Karpas-422 (cell line): Measurements from ENCODE around the gene MYL10. TPM values are rescaled to one million over a fixed set of nuclear protein-coding genes. Genes with fewer than 3 reads are reported as not detected.
"Not testable (repeated sequence)": the region's sequence is repeated elsewhere in the genome, so short reads cannot be mapped to it uniquely, and the experiment has no call there.

Source experiments
- DNase-seq: peaks from one replicate; pipeline ENCODE4 v3.0.0-alpha.2; 2015
- H2AFZ ChIP-seq: fragments of 200-600 bp; sonication (generic); 2 replicates; pipeline ENCODE4 v1.6.1; 2014; ENCODE audit warnings: antibody characterized with exemption, low read length, mixed read lengths
- H3K27ac ChIP-seq: fragments of 200-600 bp; sonication (generic); 2 replicates; pipeline ENCODE4 v1.5.1; 2014; ENCODE audit warnings: mild to moderate bottlenecking, low read length, moderate library complexity
- H3K27me3 ChIP-seq: fragments of 200-600 bp; sonication (generic); 2 replicates; pipeline ENCODE4 v1.6.1; 2014; ENCODE audit warnings: low read length, mixed read lengths
- H3K36me3 ChIP-seq: fragments of 200-600 bp; sonication (generic); 2 replicates; pipeline ENCODE4 v1.6.1; 2014; ENCODE audit warnings: low read length, mixed read lengths; ENCODE audit not compliant: insufficient read depth
- H3K4me1 ChIP-seq: fragments of 200-600 bp; sonication (generic); 2 replicates; pipeline ENCODE4 v1.6.1; 2014; ENCODE audit warnings: mild to moderate bottlenecking, low read length, mixed read lengths
- H3K4me2 ChIP-seq: fragments of 200-600 bp; sonication (generic); 2 replicates; pipeline ENCODE4 v1.6.1; 2014; ENCODE audit warnings: low read length, low read depth, mild to moderate bottlenecking; ENCODE audit not compliant: poor library complexity, severe bottlenecking
- H3K4me3 ChIP-seq: fragments of 200-600 bp; sonication (generic); 2 replicates; pipeline ENCODE4 v1.5.1; 2014; ENCODE audit warnings: mild to moderate bottlenecking, antibody characterized with exemption, low read length, mixed read lengths
- H3K79me2 ChIP-seq: fragments of 200-600 bp; sonication (generic); 2 replicates; pipeline ENCODE4 v1.6.1; 2014; ENCODE audit warnings: mild to moderate bottlenecking, low read length, mixed read lengths
- H3K9ac ChIP-seq: fragments of 200-600 bp; sonication (generic); 2 replicates; pipeline ENCODE4 v1.6.0; 2014; ENCODE audit warnings: low read length
- H3K9me2 ChIP-seq: fragments of 200-600 bp; sonication (generic), shearing (Covaris generic); replicated peaks from 2 replicates; pipeline ENCODE4 v1.6.0; 2014; ENCODE audit warnings: mild to moderate bottlenecking, low read length, moderate library complexity; ENCODE audit not compliant: insufficient read depth
- H3K9me3 ChIP-seq: fragments of 300-700, 200-600 bp; sonication (generic); 2 replicates; pipeline ENCODE4 v1.6.1; 2014; ENCODE audit warnings: low read length, mixed read lengths
- H4K20me1 ChIP-seq: fragments of 200-600 bp; sonication (generic); 2 replicates; pipeline ENCODE4 v1.6.1; 2014; ENCODE audit warnings: mild to moderate bottlenecking, antibody characterized with exemption, low read length, low read depth; ENCODE audit not compliant: insufficient read depth
- total RNA-seq: library from RNA; depleted of rRNA; stranded (reverse); fragments of >200 nt; shearing (Covaris generic); gene quantifications from 2 replicates; pipeline ENCODE4 v1.2.3, GENCODE V29; 2014; ENCODE audit warnings: low replicate concordance

MYL10 gene
- total RNA-seq, 1 experiment from 2014 or later, result not detected

DNA sequence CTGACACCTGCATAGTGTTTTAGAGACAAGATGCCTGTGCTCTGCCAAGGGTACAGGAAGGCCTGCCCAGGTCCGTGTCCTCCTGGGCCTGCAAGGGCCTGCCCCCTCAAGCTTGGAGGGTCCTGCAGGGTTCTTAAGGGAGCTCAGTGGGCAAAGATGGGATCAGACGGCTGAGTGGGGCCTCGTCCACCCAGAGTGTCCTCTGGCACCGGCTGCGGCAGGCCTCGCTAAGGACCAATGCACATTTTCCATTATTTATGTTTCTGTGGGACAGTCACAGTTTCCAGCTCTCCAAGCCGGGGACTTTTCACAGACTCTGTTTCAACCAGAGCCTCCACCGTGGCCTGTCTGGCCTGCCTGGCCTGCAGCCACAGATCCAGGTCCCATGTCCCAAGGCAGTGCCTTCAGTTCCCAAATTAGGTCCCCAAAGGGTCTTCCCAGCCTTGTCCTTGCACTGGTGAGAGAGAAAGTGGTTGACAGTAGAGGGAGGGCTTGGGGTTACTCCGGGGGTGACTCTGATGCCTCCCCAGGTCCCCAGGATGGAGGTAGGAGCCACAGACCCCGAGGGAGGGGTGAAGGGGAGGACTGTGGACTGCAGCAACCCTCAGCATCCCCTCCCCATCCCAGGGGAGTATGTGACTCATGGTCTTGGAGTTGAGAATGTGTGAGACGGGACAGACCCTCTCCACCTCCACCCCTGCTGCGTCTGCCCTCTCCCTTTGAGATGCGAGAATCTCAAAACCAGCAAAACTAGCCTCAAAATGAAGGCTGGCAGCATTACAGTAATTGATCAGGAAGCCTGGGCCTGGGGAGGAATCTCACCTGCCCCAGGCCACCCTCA, 14.8 kb downstream of the MYL10 start:
- H3K4me2 ChIP-seq, result no peak overlapping the region

DNA sequence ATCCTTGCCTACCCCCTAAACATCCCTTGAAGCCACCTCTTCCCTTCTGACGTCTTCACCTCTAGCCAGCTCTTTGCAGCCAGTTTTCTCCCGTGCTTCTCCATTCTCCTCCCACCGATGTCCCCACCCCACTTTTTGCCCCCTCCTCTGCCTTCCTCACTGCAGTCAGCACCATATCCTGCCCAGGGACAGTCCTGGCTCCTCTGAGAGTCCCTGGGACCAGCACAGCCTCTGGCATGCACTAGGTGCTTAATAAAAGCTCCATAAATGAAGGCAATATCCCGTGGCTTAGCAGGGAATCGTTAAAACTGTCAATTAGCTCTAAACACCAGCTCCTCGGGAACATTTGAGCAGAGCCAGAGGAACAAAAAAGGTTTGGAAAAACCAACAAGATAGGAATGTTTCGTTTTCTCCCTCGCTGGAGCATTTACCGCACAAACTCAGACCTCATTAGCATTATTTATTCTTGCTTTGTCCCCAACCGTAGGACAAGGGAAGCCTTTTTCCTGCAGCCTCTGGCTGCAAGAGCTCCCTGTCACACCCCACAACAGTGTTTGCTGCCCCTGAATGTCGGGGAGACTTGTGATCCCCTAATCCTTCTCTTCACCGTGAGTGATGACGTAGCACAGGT, 16.1 kb downstream of the MYL10 start:
- Histone ChIP-seq H3K4me3 (no peak overlapping the region), H3K9me2 (no peaks in the 10 kb centered on the region), H3K27ac (no peak overlapping the region), H3K36me3 (no peaks in the 10 kb centered on the region), H3K9ac (no peak overlapping the region), H3K4me2 (no peak overlapping the region), H2AFZ (no peak overlapping the region), H3K79me2 (no peaks in the 10 kb centered on the region), H3K9me3 (no peaks in the 10 kb centered on the region), H4K20me1 (no peaks in the 10 kb centered on the region), H3K27me3 (no peaks in the 10 kb centered on the region), H3K4me1 (no peaks in the 10 kb centered on the region; the same call in 1 of the 2 replicates)
- no peak for DNase-seq

More for the DNA sequence above, 14.8 kb downstream of the MYL10 start:
- no peak overlapping the region for H3K27ac ChIP-seq
- no peaks in the 10 kb centered on the region for H3K27me3 ChIP-seq
- no peaks in the 10 kb centered on the region for H3K36me3 ChIP-seq
- DNase-seq, result no peak
- H3K9me3 ChIP-seq, result no peaks in the 10 kb centered on the region
- H2AFZ ChIP-seq, result no peak overlapping the region
- no peaks in the 10 kb centered on the region for H3K79me2 ChIP-seq
- no peaks in the 10 kb centered on the region; the same call in 1 of the 2 replicates for H3K4me1 ChIP-seq
- H4K20me1 ChIP-seq, result no peaks in the 10 kb centered on the region
- H3K9me2 ChIP-seq, result no peaks in the 10 kb centered on the region
- H3K9ac ChIP-seq, result no peak overlapping the region
- no peak overlapping the region for H3K4me3 ChIP-seq

DNA sequence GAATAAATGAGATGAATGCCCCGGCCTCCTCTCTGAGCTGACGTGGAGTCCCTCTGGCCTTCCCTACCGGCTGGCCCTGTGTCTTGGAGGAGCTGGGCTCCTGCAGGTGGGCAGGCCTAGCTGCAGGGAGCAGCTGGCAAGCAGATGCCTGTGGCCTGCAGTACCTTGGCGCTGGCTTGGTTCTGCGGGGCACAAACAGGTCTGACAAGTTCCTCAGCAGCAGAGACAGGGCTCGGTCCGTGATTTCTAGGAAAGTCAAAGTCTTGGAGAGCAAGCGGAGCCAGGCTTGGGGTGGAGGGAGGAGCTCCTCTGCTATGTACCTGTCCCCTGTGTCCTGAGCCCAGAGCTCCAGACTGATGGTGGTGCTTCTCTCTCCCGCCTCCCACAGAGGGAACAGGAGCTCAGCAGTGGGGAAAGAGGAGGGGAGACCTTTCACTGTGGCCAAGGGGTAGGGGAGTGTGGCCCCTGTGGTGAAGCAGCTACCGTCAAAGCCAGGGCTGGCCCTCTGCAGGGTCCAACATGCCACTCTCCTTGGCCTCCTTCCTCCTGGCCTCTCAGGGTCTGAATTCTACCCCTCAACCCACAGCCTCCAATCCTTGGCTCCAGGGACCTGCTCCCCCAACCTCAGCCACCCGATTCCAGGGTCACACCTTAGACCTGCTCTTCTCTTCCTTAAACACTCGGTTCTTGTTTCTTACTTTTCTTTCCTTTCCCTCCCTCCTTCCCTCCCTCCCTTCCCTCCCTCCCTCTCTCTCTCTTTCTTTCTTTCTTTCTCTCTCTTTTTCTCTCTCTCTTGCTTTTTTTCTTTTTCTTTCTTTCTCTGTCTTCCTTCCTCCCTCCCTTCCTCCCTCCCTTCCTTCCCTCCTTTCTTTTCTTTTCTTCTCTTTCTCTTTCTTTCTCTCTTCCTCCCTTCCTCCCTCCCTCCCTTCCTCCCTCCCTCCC, 20.1 kb downstream of the MYL10 start:
- Histone ChIP-seq H3K36me3 (no peaks in the 10 kb centered on the region), H3K27me3 (no peaks in the 10 kb centered on the region), H3K4me2 (no peak overlapping the region), H3K79me2 (no peaks in the 10 kb centered on the region), H3K9me3 (no peaks in the 10 kb centered on the region), H3K9me2 (no peaks in the 10 kb centered on the region), H3K4me1 (no peaks in the 10 kb centered on the region; the same call in 1 of the 2 replicates), H4K20me1 (no peaks in the 10 kb centered on the region), H3K4me3 (no peak overlapping the region), H2AFZ (no peak overlapping the region), H3K27ac (no peak overlapping the region), H3K9ac (no peak overlapping the region)
- DNase-seq, result no peak

DNA sequence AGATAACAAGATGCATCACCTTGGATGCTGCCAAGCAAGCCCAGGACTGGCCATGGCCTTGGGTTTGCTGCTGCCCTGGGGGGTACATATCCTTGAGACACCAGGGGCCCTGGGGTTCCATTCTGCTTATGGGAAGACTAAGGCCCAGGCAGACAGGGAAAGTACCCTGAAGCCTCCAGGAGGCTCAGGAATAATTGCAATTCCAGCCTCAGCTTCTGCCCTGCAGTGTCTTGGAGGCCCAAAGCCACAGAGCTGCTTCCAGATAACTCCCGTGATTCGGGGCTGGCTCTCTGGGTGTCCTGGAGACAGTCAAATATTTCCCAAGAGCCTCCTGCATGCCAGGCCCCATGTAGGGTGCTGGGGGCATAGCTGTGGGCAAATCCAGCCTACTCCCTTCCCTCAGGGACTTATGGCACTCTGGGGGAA, 22.6 kb downstream of the MYL10 start:
- no peak for DNase-seq
- H3K4me2 ChIP-seq, result no peak overlapping the region
- no peak overlapping the region for H3K27ac ChIP-seq
- H3K27me3 ChIP-seq, result no peaks in the 10 kb centered on the region
- H3K9me3 ChIP-seq, result no peaks in the 10 kb centered on the region
- no peaks in the 10 kb centered on the region for H3K9me2 ChIP-seq
- peaks cover 2% of the 10 kb centered on the region for H3K4me1 ChIP-seq
- H3K4me3 ChIP-seq, result no peak overlapping the region
- no peaks in the 10 kb centered on the region for H3K36me3 ChIP-seq
- H3K79me2 ChIP-seq, result no peaks in the 10 kb centered on the region
- no peak overlapping the region for H2AFZ ChIP-seq
- H3K9ac ChIP-seq, result no peak overlapping the region
- no peaks in the 10 kb centered on the region for H4K20me1 ChIP-seq

DNA sequence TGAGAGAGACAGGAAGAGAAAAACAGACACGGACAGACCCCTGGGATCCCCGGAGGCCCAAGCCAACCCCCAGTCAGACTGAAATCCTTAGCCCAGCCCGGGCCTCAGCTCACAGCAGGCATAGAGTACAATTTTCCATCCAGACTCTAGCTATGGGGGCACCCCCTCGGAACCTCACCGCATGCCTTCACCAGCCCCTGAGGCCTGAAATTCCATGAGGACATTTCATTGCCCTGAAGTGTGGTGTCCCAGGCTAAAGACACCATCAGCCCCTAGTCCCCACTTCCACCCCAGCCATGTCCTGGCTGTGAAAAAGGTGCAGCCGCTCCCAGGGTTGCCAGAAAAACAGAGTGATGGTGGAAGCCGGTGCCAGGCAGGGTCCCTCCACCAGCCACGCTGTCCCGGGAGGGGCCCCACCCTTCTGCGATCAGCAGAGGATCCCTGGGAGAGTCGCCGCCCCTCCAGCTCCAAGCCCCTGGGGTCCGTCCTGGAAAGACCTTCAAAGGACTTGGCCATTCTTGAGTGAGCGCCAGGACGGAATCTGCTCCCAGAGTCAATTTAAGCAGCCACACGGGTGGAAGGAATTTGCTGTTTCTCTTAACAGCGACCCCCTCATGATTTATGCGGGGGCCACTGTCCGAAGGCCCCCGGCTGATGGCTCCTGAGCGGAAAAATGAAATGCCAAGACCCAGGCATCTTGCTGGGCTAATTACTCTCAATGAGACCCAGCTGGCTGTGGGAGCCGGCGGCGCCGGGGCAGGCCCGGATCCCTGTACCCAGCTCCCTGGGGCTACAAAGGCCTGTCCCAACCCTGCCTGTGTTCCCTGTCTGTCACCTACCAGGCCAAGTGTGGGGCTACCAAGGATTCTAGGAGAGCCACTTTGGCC, 23.2 kb downstream of the MYL10 start:
- H3K4me1 ChIP-seq, result peaks cover 2% of the 10 kb centered on the region
- H4K20me1 ChIP-seq, result no peaks in the 10 kb centered on the region
- H3K36me3 ChIP-seq, result no peaks in the 10 kb centered on the region
- H3K27ac ChIP-seq, result no peak overlapping the region
- no peaks in the 10 kb centered on the region for H3K9me3 ChIP-seq
- H3K9me2 ChIP-seq, result no peaks in the 10 kb centered on the region
- no peak overlapping the region for H2AFZ ChIP-seq
- no peak overlapping the region for H3K4me3 ChIP-seq
- no peaks in the 10 kb centered on the region for H3K27me3 ChIP-seq
- no peaks in the 10 kb centered on the region for H3K79me2 ChIP-seq
- H3K4me2 ChIP-seq, result no peak overlapping the region
- no peak for DNase-seq
- H3K9ac ChIP-seq, result no peak overlapping the region

DNA sequence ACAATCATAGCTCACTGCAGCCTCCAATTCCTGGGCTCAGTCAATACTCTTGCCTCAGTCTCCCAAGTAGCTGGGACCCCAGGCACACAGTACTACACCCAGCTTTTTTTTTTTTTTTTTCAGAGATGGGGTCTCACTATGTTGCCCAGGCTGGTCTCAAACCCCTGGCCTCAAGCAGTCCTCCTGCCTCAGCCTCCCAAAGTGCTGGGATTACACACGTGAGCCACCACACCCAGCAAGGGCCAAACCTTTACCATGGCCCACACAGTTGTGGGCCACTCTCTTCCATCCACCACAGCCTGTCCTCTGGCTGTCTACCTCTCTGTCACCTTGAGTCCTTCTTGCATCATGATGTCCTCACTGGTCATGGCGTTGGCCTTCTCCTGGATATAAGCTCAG, 24.2 kb downstream of the MYL10 start:
- H3K27me3 ChIP-seq, H3K9ac ChIP-seq, H3K4me3 ChIP-seq, H3K4me1 ChIP-seq, H3K36me3 ChIP-seq, H3K27ac ChIP-seq, H3K4me2 ChIP-seq, H3K9me3 ChIP-seq, H4K20me1 ChIP-seq, H3K79me2 ChIP-seq, DNase-seq, H3K9me2 ChIP-seq, H2AFZ ChIP-seq: not testable (repeated sequence)

DNA sequence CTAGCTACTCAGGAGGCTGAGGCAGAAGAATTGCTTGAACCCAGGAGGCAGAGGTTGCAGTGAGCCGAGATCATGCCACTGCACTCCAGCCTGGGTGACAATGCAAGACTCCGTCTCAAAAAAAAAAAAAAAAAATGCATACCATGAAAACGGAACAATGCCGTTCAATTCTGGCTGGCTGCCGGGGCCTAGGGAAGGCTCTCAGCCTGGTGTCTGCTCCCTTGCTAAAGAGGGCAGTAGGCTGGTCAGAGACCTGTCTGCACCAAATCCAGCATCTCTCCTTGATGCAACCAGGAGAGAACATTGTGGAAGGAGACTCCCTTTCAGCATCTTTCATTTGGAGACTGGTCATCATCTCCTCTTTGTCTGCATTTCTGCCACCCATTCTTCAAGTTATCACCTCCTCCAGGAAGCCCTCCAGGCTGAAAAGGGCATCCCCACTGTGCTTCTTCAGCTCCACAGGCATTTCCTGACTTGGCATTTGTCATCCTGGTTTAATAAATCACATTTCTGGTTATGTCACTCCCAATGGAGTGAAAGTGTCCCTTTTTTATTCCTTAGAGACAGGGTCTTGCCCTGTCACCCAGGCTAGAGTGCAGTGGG, 24.7 kb downstream of the MYL10 start:
- no peaks in the 10 kb centered on the region for H3K27me3 ChIP-seq
- H3K79me2 ChIP-seq, result no peaks in the 10 kb centered on the region
- no peak overlapping the region for H2AFZ ChIP-seq
- no peak overlapping the region for H3K4me2 ChIP-seq
- no peak for DNase-seq
- H3K9me3 ChIP-seq, result no peaks in the 10 kb centered on the region
- no peaks in the 10 kb centered on the region for H3K9me2 ChIP-seq
- peaks cover 2% of the 10 kb centered on the region; the same call in 1 of the 2 replicates for H3K4me1 ChIP-seq
- H3K9ac ChIP-seq, result no peak overlapping the region
- H3K4me3 ChIP-seq, result no peak overlapping the region
- no peaks in the 10 kb centered on the region for H4K20me1 ChIP-seq
- no peak overlapping the region for H3K27ac ChIP-seq
- no peaks in the 10 kb centered on the region for H3K36me3 ChIP-seq
